ENCODE results near the gene FAM149A. TPM values are rescaled to one million over a fixed set of nuclear protein-coding genes. Genes with fewer than 3 reads are reported as not detected.

Gene FAM149A
- total RNA-seq, 1 experiment from 2014 or later = 9.0 TPM

DNA sequence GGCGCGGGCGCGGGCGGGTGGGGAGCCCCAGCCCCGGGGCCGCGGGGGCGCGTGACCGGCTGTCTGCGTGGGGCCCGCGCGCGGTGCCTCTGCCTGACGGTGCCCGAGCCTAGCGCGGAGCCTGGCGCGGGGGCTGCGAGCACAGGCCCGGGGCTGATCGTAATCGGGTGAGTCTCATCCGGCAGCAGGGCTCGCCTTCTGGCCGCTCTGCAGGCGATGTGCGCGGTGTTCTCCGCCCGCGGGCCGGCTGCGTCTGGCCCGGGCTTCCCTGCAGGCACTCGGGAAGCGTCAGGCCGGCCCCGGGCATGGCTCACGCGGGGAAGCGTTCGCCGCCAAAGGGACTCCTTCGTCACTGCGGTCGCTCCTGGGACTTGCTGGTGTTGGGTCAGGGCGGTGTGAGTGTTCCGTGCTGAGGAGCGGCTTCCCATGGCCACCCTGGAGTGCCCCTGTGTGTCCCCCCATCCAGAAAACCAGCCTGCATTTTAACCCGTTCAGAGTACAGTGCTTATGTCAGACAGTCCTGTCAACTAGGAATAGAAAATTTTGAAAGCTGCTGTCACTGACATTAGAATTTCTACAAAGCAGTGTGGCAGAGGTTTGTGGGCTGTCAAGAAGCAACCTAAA is 40.6 kb downstream of the FAM149A start:
- DNase-seq (ENCODE audit: low read depth, low spot score) = peak; percentile 47
- in situ Hi-C loops (cut with HindIII; ENCODE audit: low pct_unique_long_range_greater_than_20kb, low sequenced_read_pairs) = no loop called here

DNA sequence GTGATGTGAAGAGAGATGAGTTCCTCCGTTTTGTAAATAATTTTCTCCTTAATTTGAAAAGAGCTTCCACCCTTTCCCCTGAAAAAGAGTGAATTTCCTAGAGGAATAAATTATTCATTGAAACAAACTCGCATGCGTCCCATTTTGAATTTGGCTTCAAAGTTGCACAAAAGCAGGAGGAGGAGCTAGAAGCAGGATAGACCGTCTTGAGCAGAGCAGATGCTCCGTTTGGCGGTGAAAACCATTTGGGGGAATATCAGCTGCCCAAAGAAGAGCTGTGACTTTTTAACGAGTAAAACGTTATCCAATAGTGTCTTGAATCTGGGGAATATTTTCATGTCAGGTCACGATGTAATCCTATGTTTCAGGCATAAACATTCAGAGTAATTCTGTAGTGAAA is 42.0 kb downstream of the FAM149A start:
- in situ Hi-C loops (cut with HindIII; ENCODE audit: low pct_unique_long_range_greater_than_20kb, low sequenced_read_pairs) = no loop called here
- no peak for DNase-seq (ENCODE audit: low read depth, low spot score)

DNA sequence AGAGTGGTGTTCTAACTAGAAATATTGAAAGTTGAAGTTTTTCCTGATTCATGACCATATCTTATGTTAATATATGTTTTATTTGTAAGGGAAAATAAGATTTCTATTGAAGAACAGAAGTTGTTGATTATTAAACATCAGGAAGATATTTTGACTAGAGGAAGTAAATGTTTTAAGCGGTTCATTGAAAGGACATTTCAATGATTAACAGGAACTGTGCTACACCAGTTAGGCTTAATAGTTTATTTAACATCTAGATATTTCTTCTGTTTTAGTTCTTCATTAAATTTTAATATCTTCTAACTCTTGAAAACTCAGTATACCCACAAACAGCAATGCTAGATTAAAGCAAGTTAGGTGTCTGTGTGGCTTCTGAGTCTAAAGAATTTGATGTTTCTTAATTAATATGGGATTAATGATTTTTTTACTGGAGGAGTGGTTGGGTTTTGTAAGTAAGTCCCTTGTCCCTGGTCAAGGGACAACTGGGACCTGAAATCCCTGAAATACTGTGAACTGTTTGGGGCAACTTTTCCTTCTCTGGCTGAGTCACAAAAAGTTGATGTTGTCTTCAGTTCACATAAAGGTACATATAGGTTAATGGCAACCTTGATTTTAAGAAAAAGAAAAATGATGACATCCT is 44.0 kb downstream of the FAM149A start:
- in situ Hi-C loops (cut with HindIII; ENCODE audit: low pct_unique_long_range_greater_than_20kb, low sequenced_read_pairs) = no loop called here
- DNase-seq (ENCODE audit: low read depth, low spot score) = no peak

DNA sequence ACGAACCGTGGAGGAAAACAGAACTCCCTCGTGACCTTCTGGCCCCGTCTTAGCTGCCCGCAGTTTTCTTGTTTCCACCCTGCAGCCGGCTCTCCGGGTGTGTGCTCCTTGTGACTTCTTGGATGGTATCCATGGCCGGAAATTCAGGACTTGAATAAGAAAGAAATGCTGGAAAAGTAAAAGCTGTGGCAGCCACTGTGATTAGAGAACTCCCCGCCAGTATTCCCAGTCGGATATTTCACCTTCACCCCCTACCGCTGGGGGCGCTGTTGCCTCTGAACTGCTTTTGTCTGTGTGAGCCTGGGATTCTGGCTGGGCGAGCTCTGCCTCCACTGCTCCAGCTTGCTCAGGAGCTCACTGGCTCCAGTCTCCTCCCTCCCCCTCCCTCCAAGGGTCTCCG is 45.4 kb downstream of the FAM149A start:
- in situ Hi-C loops (cut with HindIII; ENCODE audit: low pct_unique_long_range_greater_than_20kb, low sequenced_read_pairs) = no loop called here
- peak; percentile 83 for DNase-seq (ENCODE audit: low read depth, low spot score)

DNA sequence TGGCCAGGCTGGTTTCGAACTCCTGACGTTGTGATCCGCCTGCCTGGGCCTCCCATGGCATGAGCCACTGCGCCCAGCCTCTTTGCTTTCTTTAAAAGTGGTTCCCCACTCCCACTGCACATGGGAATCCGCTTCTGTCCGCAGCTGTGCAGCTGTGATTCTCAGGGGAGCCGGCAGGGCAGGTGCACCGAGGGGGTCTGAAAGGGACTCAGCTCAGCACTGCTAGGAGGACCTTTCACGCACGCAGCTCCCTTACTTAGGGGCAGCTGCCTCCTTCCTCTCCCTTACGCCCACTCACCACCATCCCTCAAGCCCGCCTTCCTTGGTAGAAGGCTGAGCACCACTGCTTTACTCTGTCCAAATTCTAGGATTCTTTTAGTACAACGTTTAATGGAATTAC is 46.4 kb downstream of the FAM149A start:
- in situ Hi-C loops (cut with HindIII; ENCODE audit: low pct_unique_long_range_greater_than_20kb, low sequenced_read_pairs) = no loop called here
- DNase-seq (ENCODE audit: low read depth, low spot score) = no peak

DNA sequence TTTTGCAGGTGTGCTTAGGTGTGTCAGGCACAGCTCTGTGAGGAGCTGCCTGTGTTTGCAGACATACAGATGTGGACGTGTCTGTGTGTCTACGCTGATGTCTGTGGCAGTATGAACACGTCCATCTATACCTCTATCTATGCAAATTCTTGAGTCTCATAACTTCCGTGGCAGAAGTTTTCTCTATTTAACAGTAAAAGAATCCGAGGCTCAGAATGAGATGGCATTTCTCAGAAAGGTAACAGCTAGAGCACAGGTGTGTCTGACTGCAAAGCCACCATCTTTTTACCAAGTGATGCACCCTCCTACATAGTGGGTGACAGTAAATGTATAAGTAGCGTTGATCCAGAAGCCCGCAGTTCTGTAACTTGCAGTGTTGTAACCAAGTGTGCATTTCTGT is 47.0 kb downstream of the FAM149A start:
- DNase-seq (ENCODE audit: low read depth, low spot score) = no peak
- in situ Hi-C loops (cut with HindIII; ENCODE audit: low pct_unique_long_range_greater_than_20kb, low sequenced_read_pairs) = no loop called here

DNA sequence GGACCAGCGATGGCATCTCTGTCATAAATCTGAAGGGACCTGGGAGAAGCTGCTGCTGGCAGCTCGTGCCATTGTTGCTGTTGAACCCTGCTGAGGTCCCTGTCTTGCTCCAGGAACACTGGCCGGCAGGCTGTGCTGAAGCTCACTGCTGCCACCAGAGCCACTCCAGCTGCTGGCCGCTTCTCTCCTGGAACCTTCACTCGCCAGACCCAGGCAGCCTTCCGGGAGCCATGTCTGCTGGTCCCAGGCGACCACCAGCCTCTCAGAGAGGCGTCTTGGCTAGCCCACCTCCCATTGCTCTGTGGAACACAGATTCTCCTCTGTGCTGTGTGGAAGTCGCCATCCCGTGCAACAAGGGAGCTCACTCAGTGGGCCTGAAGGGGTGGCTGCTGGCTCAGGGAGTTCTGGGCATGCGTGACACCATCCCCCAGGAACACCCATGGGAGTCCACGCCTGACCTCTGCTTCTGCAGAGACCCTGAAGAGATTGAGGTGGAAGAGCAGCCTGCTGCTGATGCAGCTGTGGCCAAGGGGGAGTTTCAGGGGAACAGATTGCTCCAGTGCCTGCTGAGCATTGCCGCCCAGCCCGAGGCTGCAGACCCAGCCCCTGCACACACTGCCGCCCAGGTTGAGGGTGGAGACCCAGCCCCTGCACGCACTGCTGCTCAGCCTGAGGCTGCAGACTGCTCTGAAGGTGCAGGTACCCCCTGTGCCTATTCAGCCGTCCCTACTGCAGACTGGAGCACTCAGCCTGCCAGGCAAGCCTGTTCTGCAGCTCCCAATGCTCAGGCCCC is 53.7 kb downstream of the FAM149A start:
- DNase-seq (ENCODE audit: low read depth, low spot score) = no peak
- in situ Hi-C loops (cut with HindIII; ENCODE audit: low pct_unique_long_range_greater_than_20kb, low sequenced_read_pairs) = no loop called here

DNA sequence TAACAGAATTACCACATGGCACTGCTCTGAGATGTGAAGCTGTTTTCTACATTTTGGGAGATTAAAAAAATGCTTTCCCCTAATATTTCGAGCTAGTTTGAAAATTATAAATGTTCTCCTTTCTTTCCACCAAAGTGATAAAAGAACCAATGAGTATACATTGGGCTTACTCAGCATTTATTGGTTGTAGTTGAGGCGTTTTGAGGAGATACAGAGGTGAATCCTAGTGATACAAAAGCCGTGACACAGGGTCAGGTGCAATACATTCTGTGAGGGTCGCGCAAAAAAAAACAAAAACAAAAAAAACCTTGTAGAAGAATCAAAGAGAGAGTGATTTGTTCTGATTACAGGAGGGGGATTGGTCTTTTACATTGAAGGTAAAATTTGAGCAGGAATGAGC is 54.5 kb downstream of the FAM149A start:
- in situ Hi-C loops (cut with HindIII; ENCODE audit: low pct_unique_long_range_greater_than_20kb, low sequenced_read_pairs) = no loop called here
- DNase-seq (ENCODE audit: low read depth, low spot score) = no peak

DNA sequence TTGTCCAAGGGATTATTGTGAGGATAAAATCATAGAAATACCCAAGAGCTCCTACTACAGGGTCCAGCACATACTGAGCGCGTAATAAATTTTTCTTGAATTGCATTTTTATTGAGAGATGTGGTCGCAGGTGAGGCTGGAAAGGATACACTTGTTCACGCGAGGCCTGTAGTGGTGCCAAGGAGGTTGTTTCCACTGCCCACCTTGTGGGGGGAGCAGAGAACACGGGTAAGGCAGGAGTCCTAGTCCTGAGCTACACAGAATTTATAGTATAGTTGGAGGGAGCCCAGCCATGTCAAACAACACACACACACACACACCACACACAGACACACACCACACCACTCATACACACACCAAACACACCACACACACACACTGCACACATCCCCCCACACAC is 55.1 kb downstream of the FAM149A start:
- in situ Hi-C loops (cut with HindIII; ENCODE audit: low pct_unique_long_range_greater_than_20kb, low sequenced_read_pairs) = no loop called here
- no peak for DNase-seq (ENCODE audit: low read depth, low spot score)

DNA sequence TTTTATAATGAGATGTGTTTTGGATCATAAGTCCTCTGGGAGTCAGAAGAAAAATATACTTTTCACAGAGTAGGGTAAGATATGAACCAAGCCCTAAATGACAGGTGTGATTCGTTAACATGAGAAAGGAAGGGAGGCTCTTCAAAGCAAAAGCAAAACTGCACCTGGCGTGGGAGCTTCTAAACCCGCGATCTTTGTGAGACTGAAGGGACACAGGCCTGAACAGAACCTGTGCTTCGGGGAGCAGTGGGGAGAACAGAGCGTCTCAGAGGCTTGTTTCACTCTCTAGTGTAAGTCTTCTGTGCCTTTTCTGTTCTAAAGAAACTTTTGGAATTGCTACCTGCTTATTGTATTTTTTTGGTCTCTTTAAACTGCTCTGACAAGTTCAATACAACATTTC is 56.6 kb downstream of the FAM149A start:
- in situ Hi-C loops (cut with HindIII; ENCODE audit: low pct_unique_long_range_greater_than_20kb, low sequenced_read_pairs) = no loop called here
- no peak for DNase-seq (ENCODE audit: low read depth, low spot score)

DNA sequence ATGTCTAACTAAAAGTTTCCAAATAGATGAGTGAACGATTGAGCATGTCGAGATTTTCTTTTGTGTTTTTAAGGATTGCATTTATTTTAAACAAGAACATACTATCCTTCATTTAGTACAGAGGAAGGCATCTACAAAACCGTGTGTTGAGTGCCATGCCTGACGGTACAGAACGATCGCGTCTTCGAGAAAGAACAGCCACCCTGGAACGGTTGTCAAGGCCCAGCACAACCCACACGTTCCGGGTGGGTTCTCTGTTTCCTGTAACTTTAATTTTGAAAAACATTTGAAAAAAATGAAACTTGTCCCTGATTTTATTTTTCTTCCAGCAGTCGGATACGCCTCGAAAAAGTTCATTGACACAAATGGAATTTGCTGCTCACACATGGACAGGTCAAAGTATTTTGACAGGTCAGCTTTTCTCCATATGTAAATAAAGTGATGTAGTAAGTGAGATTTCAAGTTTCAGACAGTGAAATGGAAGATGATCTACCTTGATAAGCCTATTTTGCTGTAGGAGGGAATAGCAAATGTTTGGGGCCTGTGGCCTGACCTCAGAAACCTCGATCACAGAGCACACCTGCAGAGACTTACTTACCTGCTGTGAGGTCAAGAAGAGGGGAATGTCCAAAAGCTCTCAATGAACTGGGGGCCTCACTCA is 62.5 kb downstream of the FAM149A start:
- DNase-seq (ENCODE audit: low read depth, low spot score) = no peak
- in situ Hi-C loops (cut with HindIII; ENCODE audit: low pct_unique_long_range_greater_than_20kb, low sequenced_read_pairs) = no loop called here

DNA sequence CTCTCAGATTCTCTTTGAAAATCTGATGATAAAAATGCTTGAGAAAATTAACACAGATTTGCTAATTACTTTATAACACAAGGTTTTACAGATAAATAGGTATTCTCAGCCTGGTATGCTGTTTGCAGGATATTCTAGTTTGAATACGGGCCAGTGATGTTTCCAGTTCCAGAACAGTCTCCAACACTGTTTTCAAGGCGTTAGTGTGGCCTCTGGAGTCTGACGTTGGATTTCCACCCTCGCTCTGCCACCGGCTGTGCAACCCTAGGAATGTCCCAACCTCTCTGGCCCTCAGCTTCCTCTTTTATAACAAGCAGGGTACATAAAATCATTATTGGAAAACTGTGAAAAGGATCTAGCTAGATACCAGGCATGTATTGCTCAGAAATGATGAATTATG is 63.1 kb downstream of the FAM149A start:
- no peak for DNase-seq (ENCODE audit: low read depth, low spot score)
- in situ Hi-C loops (cut with HindIII; ENCODE audit: low pct_unique_long_range_greater_than_20kb, low sequenced_read_pairs) = no loop called here

DNA sequence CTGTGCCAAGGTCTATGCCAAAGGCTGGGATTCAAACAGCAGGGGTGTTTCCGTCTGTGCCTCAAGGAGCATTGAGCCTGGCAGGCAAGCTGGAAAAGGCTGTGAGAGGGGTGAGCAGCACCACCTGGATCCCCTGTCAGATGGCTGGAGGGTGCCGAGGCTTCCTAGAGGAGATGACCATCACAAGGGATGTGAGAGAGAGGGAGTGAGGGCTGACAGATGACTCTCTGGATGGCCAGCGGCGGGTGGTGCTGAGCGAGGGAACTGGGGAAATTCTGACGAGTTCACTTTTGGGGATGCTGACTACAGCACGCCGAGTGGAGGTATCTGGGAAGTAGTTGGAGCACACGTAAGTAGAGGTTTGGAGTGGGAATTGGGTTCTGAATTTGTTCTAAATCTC is 64.2 kb downstream of the FAM149A start:
- DNase-seq (ENCODE audit: low read depth, low spot score) = no peak
- in situ Hi-C loops (cut with HindIII; ENCODE audit: low pct_unique_long_range_greater_than_20kb, low sequenced_read_pairs) = no loop called here

DNA sequence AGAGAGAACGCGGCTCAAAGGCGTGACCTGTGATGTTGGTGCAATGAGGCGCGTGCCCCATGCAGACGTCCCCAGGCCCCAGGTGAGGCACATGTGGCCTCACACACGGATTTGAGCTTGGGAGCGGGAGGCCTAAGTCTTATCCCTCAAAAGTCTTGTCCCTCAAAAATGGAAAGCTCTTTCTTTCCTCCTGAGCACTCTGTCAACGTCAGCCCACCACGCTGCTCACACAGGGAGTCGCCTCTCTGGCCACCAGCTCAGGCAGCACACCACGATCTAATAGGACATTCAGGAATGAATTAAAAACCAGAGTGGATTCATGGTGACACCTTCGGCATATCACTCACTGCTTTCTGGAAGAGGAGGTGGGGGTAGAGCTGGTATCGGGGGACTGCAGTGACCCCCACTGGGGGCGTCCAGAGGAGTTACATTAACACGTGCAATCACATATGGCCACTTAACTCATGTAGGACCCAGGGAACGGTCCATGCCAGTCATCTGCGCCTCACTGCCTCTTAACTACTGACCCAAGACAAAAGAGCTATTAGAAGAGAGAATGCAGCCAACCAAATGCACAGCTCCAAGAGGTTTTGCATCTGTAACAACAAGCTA is 64.9 kb downstream of the FAM149A start:
- no peak for DNase-seq (ENCODE audit: low read depth, low spot score)
- in situ Hi-C loops (cut with HindIII; ENCODE audit: low pct_unique_long_range_greater_than_20kb, low sequenced_read_pairs) = no loop called here

DNA sequence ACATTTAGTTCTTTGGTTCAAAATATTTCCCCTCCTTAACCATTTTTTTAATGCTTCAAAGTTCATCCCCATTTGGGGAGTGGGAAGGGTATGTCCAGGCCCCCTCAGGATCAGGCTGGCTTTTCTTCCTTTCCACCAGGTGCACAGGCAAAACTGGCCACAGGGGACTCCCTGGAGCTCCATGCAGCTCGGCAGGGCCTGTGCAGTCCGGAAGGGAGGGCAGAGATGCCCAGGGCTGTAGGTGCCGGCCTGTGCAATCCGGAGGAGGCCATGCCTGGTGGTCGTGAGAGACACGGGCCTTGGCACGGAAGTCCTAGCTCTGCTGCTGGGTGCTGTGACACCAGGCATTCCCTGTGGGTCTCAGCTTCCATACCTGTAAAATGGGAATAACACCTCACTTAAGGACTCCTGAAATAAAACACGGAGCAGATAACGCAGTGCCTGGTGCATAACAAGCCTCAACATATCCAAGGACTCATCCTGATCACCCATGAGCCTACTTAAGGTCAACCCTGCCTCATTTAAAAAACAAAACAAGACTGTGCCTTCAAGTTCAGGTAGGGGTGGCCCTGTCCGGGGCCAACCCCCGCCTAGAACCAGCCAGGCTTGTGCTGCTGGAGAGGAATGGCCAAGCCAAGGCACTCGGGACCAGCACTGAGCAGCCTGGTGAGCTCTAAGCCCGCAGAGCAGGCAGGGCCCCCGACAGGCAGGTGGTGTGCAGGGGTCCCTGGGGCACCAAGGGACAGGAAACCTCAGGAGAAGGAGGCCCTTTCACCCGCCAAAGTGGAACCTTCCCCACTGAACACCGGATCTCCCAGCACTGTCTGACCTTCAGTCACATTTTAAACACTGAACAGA is 65.7 kb downstream of the FAM149A start:
- no peak for DNase-seq (ENCODE audit: low read depth, low spot score)
- in situ Hi-C loops (cut with HindIII; ENCODE audit: low pct_unique_long_range_greater_than_20kb, low sequenced_read_pairs) = no loop called here

DNA sequence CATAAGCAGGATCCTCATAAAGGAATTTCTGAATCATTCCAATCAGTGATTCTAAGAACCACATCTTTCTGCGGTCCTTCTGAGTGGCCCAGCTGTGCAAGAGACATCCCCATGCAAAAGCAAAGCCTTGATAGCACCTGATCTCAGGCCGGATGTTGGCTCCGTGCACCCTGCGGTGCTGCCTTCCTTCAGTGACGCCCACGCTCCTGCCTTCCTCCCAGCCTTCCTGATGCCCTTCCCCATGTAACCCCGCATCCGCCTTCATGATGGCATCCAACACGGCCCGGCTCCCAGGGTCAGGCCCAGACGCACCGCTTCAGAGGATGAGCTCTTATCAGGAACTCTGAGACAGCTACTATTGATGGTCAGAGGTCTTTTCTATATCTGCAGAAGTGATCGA is 66.5 kb downstream of the FAM149A start:
- in situ Hi-C loops (cut with HindIII; ENCODE audit: low pct_unique_long_range_greater_than_20kb, low sequenced_read_pairs) = no loop called here
- no peak for DNase-seq (ENCODE audit: low read depth, low spot score)

DNA sequence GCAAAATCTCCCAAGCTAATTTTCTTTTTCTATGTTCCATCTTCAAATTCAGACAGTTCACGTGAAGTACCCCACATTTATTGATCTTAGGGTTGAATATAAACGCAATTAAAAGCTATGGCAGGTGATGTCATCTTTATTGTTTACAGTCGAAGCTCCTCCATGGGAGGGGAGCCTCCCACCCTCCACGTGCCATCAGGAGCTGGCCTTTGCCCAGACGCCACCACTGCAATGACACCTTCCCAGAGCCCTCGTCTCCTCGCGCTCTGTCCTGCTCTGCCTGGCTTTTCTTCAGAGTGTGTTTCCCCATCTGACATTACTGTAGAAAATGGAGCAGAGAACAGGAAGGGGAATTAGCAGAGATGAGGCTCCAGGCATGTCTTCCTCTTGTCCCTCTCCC is 68.0 kb downstream of the FAM149A start:
- DNase-seq (ENCODE audit: low read depth, low spot score) = no peak
- in situ Hi-C loops (cut with HindIII; ENCODE audit: low pct_unique_long_range_greater_than_20kb, low sequenced_read_pairs) = no loop called here

Measured in SK-MEL-5 (cell line).